ENCODE measurements around the gene USP19. TPM values are rescaled to one million over a fixed set of nuclear protein-coding genes. Genes with fewer than 3 reads are reported as not detected.

The USP19 gene
- total RNA-seq, 1 experiment from 2014 or later = 66.3 TPM

GRCh38 chr3:49093853-49094767, 26.5 kb downstream of the USP19 start, which contains the start of gene QRICH1:
TSS of gene QRICH1 (minus strand) at chr3:49094071. CDS start at chr3:49077017, 17,054 bp downstream.
- Histone ChIP-seq H2AFZ (ENCODE audit: low read length) (no peak within 1 kb of the TSS), H4K5ac (ENCODE audit: insufficient read length, low read depth, low read length) (no peak within 1 kb of the TSS), H2BK15ac (ENCODE audit: low read depth, low read length) (no peak within 1 kb of the TSS), H3K4ac (ENCODE audit: low read depth, low read length) (no peak within 1 kb of the TSS; the same call in 1 of the 2 replicates), H2AK5ac (ENCODE audit: insufficient read length, low read length) (no peak within 1 kb of the TSS), H4K20me1 (ENCODE audit: control insufficient read depth, insufficient read depth, insufficient read length) (no peaks in the 10 kb centered on the region), H3K18ac (ENCODE audit: insufficient read length, low read depth, low read length) (peak within 1 kb of the TSS; percentile 69), H3K23me2 (ENCODE audit: insufficient read length, low read depth, low read length, poor library complexity, severe bottlenecking) (peaks cover 7% of the 10 kb centered on the region), H3K79me1 (ENCODE audit: insufficient read depth, low read depth, low read length, poor library complexity, severe bottlenecking) (no peaks in the 10 kb centered on the region), H2BK20ac (ENCODE audit: low read depth, low read length, poor library complexity, severe bottlenecking) (no peak within 1 kb of the TSS), H3K27ac (ENCODE audit: insufficient read length, low read depth, low read length) (peak within 1 kb of the TSS; percentile 79), H4K8ac (replicated peaks; ENCODE audit: insufficient read length, low read depth, low read length) (no peak within 1 kb of the TSS), H3K56ac (ENCODE audit: insufficient read length, low read depth, low read length) (no peak within 1 kb of the TSS), H2BK120ac (ENCODE audit: low read depth, low read length, poor library complexity, severe bottlenecking) (no peak within 1 kb of the TSS), H4K91ac (ENCODE audit: insufficient read length, low read depth, low read length) (no peak within 1 kb of the TSS), H3K14ac (ENCODE audit: insufficient read depth, low read length) (peak within 1 kb of the TSS; percentile 91), H3K4me2 (ENCODE audit: insufficient read depth, insufficient read length, low read length) (peak within 1 kb of the TSS; percentile 85), H3T11ph (ENCODE audit: low read length) (no peak within 1 kb of the TSS), H2BK12ac (ENCODE audit: insufficient read length, low read depth, low read length) (no peak within 1 kb of the TSS), H3K27me3 (ENCODE audit: insufficient read depth, low read length) (no peaks in the 10 kb centered on the region), H3K4me1 (ENCODE audit: insufficient read depth, low read length) (peaks cover 2% of the 10 kb centered on the region; the same call in 1 of the 2 replicates), H3K79me2 (ENCODE audit: insufficient read depth, low read length) (peaks cover 29% of the 10 kb centered on the region), H3K23ac (ENCODE audit: insufficient read length, low read depth, low read length) (no peak within 1 kb of the TSS), H3K9ac (ENCODE audit: extremely low read depth, insufficient read length, low read length) (peak within 1 kb of the TSS; percentile 90), H2BK5ac (ENCODE audit: insufficient read length, low read length) (peak within 1 kb of the TSS; percentile 43), H3K9me3 (ENCODE audit: control insufficient read depth, low read depth, low read length) (no peaks in the 10 kb centered on the region)
- peak; percentile 97 for DNase-seq
- Mint-ChIP-seq H3K36me3 (ENCODE audit: insufficient read depth in 1 of 3, low read depth in 3 of 3) (peaks cover 23 to 55% (median 48%) of the 10 kb centered on the region in 3 experiments), H3K4me1 (peaks cover 9 to 19% of the 10 kb centered on the region in 2 experiments), H3K27me3 (ENCODE audit: low read depth) (no peaks in the 10 kb centered on the region), H3K9me3 (no peaks in the 10 kb centered on the region), H3K27ac (peak within 1 kb of the TSS; percentile 99), H3K4me3 (peak within 1 kb of the TSS; percentile 89 to 95)
- TF ChIP-seq CTCF (conservative IDR thresholded peaks at IDR 0.05) = peak; percentile 67
- WGBS (ENCODE audit: extremely low coverage, insufficient read length, low lambda C conversion rate) = no CpG with 5 or more reads among the region's 65 CpGs
